IPS-18c (cell line): ENCODE measurements around the gene SERPINB8.
A peak's percentile ranks its signal among the peaks of the same experiment; 100 is the strongest.
"Not testable (repeated sequence)": the region's sequence is repeated elsewhere in the genome, so short reads cannot be mapped to it uniquely, and the experiment has no call there.

Experiments
- H3K4me3 ChIP-seq: 2 replicates; pipeline ENCODE4 v1.7.0; 2013; ENCODE audit warnings: low read depth, mild to moderate bottlenecking, low read length, moderate library complexity; ENCODE audit not compliant: insufficient read depth
- H3K9me3 ChIP-seq: one replicate; pipeline ENCODE4 v1.6.1; 2013; ENCODE audit warnings: mild to moderate bottlenecking, low read length, moderate library complexity; ENCODE audit not compliant: control insufficient read depth, insufficient read depth

Gene SERPINB8

GRCh38 chr18:63969942-63970808, at the start of gene SERPINB8:
TSS of gene SERPINB8 (plus strand) at chr18:63970081. CDS start at chr18:63978309, 8,228 bp downstream.
- H3K4me3 ChIP-seq: peak within 1 kb of the TSS; percentile 79
- H3K9me3 ChIP-seq: no peaks in the 10 kb centered on the region

GRCh38 chr18:63922049-63922448, 47.8 kb upstream of the SERPINB8 start:
- Histone ChIP-seq H3K4me3 (no peak overlapping the region), H3K9me3 (no peaks in the 10 kb centered on the region)

GRCh38 chr18:63924551-63924950, 45.3 kb upstream of the SERPINB8 start:
- Histone ChIP-seq H3K9me3 (no peaks in the 10 kb centered on the region), H3K4me3 (no peak overlapping the region)

- H3K4me3 ChIP-seq: no peak overlapping the region
- H3K9me3 ChIP-seq: no peaks in the 10 kb centered on the region
Measured at GRCh38 chr18:63928331-63928730, 41.5 kb upstream of the SERPINB8 start.

- H3K9me3 ChIP-seq, H3K4me3 ChIP-seq: not testable (repeated sequence)
Measured at GRCh38 chr18:63929369-63929768, 40.5 kb upstream of the SERPINB8 start.

- H3K4me3 ChIP-seq: no peak overlapping the region
- no peaks in the 10 kb centered on the region for H3K9me3 ChIP-seq
Measured at GRCh38 chr18:63930773-63931354, 39.0 kb upstream of the SERPINB8 start.

- Histone ChIP-seq H3K9me3 (no peaks in the 10 kb centered on the region), H3K4me3 (peak overlapping the region; percentile 40)
Measured at GRCh38 chr18:63936156-63936931, 33.5 kb upstream of the SERPINB8 start.

- Histone ChIP-seq H3K4me3 (peak overlapping the region; percentile 40), H3K9me3 (no peaks in the 10 kb centered on the region)
Measured at GRCh38 chr18:63936932-63937393, 32.9 kb upstream of the SERPINB8 start.

GRCh38 chr18:63940008-63940407, 29.9 kb upstream of the SERPINB8 start:
- Histone ChIP-seq H3K9me3 (no peaks in the 10 kb centered on the region), H3K4me3 (no peak overlapping the region)

- H3K4me3 ChIP-seq, H3K9me3 ChIP-seq: not testable (repeated sequence)
Measured at GRCh38 chr18:63940543-63941050, 29.3 kb upstream of the SERPINB8 start.

- Histone ChIP-seq H3K4me3 (no peak overlapping the region), H3K9me3 (no peaks in the 10 kb centered on the region)
Measured at GRCh38 chr18:63947051-63947790, 22.7 kb upstream of the SERPINB8 start.

GRCh38 chr18:63949068-63949737, 20.7 kb upstream of the SERPINB8 start, which contains the start of gene HMSD:
TSS of gene HMSD (plus strand) at chr18:63949301. CDS start at chr18:63953456, 4,155 bp downstream.
- Histone ChIP-seq H3K9me3 (no peaks in the 10 kb centered on the region), H3K4me3 (peak within 1 kb of the TSS; percentile 43)

- Histone ChIP-seq H3K4me3 (no peak overlapping the region), H3K9me3 (no peaks in the 10 kb centered on the region)
Measured at GRCh38 chr18:63951302-63951705, 18.6 kb upstream of the SERPINB8 start.

- no peaks in the 10 kb centered on the region for H3K9me3 ChIP-seq
- H3K4me3 ChIP-seq: no peak overlapping the region
Measured at GRCh38 chr18:63953811-63954210, 16.1 kb upstream of the SERPINB8 start.

- no peak overlapping the region for H3K4me3 ChIP-seq
- no peaks in the 10 kb centered on the region for H3K9me3 ChIP-seq
Measured at GRCh38 chr18:63956755-63957154, 13.1 kb upstream of the SERPINB8 start.

GRCh38 chr18:63960891-63961290, 9.0 kb upstream of the SERPINB8 start:
- Histone ChIP-seq H3K9me3 (no peaks in the 10 kb centered on the region), H3K4me3 (no peak overlapping the region)
